Ovary (tissue), 9 donors: Measurements from ENCODE around the gene ACOT8. TPM values are rescaled to one million over a fixed set of nuclear protein-coding genes. Genes with fewer than 3 reads are reported as not detected.

Source experiments
- DNase-seq, 5 donors: peaks; one replicate each; pipeline ENCODE4 v3.0.0-alpha.2; 2019 to 2020
- H3K27ac ChIP-seq, 2 donors: fragments of 200-600 bp; one replicate each; pipeline versions ENCODE4 v1.5.1 to v1.8.0; 2019 to 2022
- H3K27me3 ChIP-seq: fragments of 200-600 bp; one replicate; pipeline ENCODE4 v1.8.0; 2022
- H3K36me3 ChIP-seq: fragments of 200-600 bp; sonication (generic); one replicate; pipeline ENCODE4 v1.5.1; 2019
- H3K4me1 ChIP-seq: one replicate; pipeline ENCODE4 v1.8.1; 2013; ENCODE audit warnings: mild to moderate bottlenecking, moderate library complexity; ENCODE audit not compliant: insufficient read depth
- H3K4me3 ChIP-seq: fragments of 200-600 bp; sonication (generic); one replicate; pipeline ENCODE4 v1.5.1; 2017
- H3K9me3 ChIP-seq, 2 donors: fragments of 200-600 bp in 1 of 2; sonication (generic) in 1 of 2; one replicate each; pipeline versions ENCODE4 v1.5.1 to v1.8.1; 2013 to 2019; ENCODE audit warnings: mild to moderate bottlenecking in 1 of 2, moderate library complexity in 1 of 2
- EP300 ChIP-seq: sonication (generic); formaldehyde crosslinking; IDR thresholded peaks from one replicate; pipeline ENCODE4 v1.6.1; 2017; ENCODE audit warnings: antibody characterized with exemption
- POLR2A ChIP-seq: fragments of 450-650 bp; IDR thresholded peaks from one replicate; pipeline ENCODE4 v1.6.1; 2017; ENCODE audit warnings: antibody characterized with exemption, mild to moderate bottlenecking, moderate library complexity
- WGBS, 3 donors: extraction: QIAGEN DNeasy Blood & Tissue Kit in 1 of 3; methylation state at CpG; one replicate each; pipeline versions ENCODE4 v1.1.5 to v1.1.7; 2013 to 2017; 5-methylcytosine and 5-hydroxymethylcytosine counted together
- intact Hi-C, 4 donors: fragments of 100-400 bp; cut with DNase I; formaldehyde crosslinking; loops; one replicate each; pipeline versions ENCODE4 v1.11.0 to v1.15.1; 2022 to 2023
- polyA plus RNA-seq, 2 donors: library from polyadenylated mRNA; stranded (reverse); fragments of 200-250 nt in 1 of 2; fragments of 350-450 nt in 1 of 2; fragmentation: Illumina TruSeq in 1 of 2; extraction: RNeasy Lipid Tissue Mini Kit (QIAGEN cat#74804) in 1 of 2; gene quantifications; one replicate each; pipeline ENCODE4 v1.2.3, GENCODE V29; 2013 to 2014
- total RNA-seq, 7 donors: library from RNA; depleted of rRNA in 2 of 7; stranded (reverse); fragments of >200 nt in 2 of 7; fragmentation: NEBNext Ultra II Directional in 3 of 7; extraction: Animal tissue kit (Norgen Biotek cat#: 25700) in 3 of 7; gene quantifications; one replicate each; pipeline versions ENCODE4 v1.1.0 to v1.2.4, GENCODE V29; 2016 to 2023
- TF ChIP-seq, protein P1 (sequence below), 3 donors: fragments of 450-650 bp in 2 of 3; fragments of 200-600 bp in 1 of 3; IDR thresholded peaks; one replicate each; pipeline versions ENCODE4 v1.5.1 to v1.8.0; 2016 to 2022; ENCODE audit warnings: antibody characterized with exemption in 3 of 3, mild to moderate bottlenecking in 1 of 3
- donor health status: DM: no; HTN: no; CAD: no; lungs with moderate emphysema.
- donor health status: DM: no; HTN: no; CAD: no.
- donor health status: Bipolar disorder and iron deficiency.
- donor health status: DM: yes; HTN: yes; CAD: no.
- donor health status: DM: no; HTN: no; CAD: no.
- donor health status: DM: yes; HTN: yes; CAD: no.

Gene ACOT8
- total and polyA plus RNA-seq, 9 donors, result 13.5 to 26.7 (median 19.6) TPM

DNA sequence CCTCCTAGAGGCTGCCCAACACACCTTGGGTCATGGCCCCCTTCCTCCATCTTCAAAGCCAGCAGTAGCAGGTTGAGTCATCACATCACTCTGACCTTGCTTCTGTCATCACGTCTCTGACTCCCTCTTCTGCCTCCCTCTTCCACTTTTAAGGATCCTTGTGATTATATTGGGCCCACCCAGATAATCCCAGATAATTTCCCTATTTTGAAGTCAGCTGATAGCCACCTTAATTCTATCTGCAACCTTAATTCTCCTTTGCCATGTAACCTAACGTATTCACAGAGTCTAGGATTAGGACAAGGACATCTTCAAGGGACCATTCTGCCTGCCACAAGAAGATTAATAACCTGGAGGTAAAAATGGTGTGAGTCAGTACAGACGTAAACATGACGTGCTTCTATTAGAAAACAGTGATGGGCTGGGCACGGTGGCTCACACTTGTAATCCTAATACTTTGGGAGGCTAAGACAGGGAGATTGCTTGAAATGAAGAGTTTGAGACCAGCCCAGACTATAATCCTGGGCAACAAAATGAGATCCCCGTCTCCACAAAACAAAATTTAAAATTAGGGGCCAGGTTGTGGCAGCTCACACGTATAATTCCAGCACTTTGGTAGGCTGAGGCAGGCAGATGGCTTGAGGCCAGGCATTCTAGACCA is 3.5 kb upstream of the ACOT8 start:
- no peaks in the 10 kb centered on the region for H3K9me3 ChIP-seq
- H3K27me3 ChIP-seq, result no peaks in the 10 kb centered on the region
- H3K27ac ChIP-seq, result no peak overlapping the region
- H3K36me3 ChIP-seq, result no peaks in the 10 kb centered on the region
- H3K4me3 ChIP-seq, result no peak overlapping the region
- intact Hi-C loops, result no loop called here
- no peak for TF ChIP-seq EP300
- TF ChIP-seq, protein P1, sequence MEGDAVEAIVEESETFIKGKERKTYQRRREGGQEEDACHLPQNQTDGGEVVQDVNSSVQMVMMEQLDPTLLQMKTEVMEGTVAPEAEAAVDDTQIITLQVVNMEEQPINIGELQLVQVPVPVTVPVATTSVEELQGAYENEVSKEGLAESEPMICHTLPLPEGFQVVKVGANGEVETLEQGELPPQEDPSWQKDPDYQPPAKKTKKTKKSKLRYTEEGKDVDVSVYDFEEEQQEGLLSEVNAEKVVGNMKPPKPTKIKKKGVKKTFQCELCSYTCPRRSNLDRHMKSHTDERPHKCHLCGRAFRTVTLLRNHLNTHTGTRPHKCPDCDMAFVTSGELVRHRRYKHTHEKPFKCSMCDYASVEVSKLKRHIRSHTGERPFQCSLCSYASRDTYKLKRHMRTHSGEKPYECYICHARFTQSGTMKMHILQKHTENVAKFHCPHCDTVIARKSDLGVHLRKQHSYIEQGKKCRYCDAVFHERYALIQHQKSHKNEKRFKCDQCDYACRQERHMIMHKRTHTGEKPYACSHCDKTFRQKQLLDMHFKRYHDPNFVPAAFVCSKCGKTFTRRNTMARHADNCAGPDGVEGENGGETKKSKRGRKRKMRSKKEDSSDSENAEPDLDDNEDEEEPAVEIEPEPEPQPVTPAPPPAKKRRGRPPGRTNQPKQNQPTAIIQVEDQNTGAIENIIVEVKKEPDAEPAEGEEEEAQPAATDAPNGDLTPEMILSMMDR (IDR thresholded peaks at IDR 0.05), result no peak
- TF ChIP-seq POLR2A, result no peak
- peaks cover 8% of the 10 kb centered on the region for H3K4me1 ChIP-seq
- DNase-seq, result peak in 1 of 5 donors; percentile 22
- WGBS, 3 donors, result 64 to 76% (median 70%) methylated on average over 7 of the region's 7 CpGs

DNA sequence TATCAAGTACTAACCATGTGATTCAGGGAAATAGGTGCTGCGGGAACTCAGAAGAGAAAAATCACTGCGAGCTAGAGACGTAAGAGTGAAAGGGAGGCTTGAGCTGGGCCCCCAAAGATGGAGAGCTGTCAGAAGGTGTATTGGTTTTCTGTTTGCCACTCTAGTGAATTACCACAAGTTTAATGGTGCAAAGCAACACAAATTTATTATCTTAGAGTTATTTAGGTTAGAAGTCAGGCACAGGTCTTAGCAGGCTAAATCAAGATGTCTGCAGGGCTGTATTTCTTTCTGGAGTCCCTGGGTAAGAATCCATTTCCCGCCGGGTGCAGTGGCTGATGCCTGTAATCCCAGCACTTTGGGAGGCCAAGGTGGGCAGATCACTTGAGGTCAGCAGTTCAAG is 2.7 kb upstream of the ACOT8 start:
- TF ChIP-seq EP300 (no peak), POLR2A (no peak)
- TF ChIP-seq, protein P1 (IDR thresholded peaks at IDR 0.05), result no peak
- intact Hi-C loops, result no loop called here
- no peak overlapping the region for H3K4me3 ChIP-seq

DNA sequence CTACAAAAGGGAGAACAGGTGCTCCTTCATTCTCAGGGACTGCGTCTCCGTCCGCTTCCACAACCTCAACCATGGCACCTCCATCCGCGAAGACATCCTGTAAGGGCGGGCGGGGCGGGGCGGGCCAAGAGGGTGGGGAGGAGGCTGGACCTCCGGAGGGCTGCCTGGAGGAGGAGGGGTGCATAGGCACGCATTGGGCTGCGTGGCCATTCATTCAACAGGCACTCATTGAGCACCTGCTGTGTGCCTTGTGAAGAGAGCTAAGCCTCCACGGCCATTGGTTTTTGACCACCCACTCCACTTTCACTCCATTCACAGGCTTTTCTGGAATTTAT is 657 bp upstream of the ACOT8 start:
- H3K4me3 ChIP-seq, result peak overlapping the region; percentile 71
- no peaks in the 10 kb centered on the region for H3K27me3 ChIP-seq
- no peaks in the 10 kb centered on the region for H3K9me3 ChIP-seq
- TF ChIP-seq EP300 (no peak), POLR2A (no peak)
- TF ChIP-seq, protein P1 (IDR thresholded peaks at IDR 0.05), result no peak
- DNase-seq, result no peak
- 5 to 6% (median 6%) methylated on average over 11 to 13 of the region's 13 CpGs for WGBS, 3 donors
- H3K36me3 ChIP-seq, result no peaks in the 10 kb centered on the region
- intact Hi-C loops, result no loop called here
- no peak overlapping the region for H3K27ac ChIP-seq
- H3K4me1 ChIP-seq, result peaks cover 8% of the 10 kb centered on the region

More for the DNA sequence above, 2.7 kb upstream of the ACOT8 start:
- peak in 1 of 5 donors; percentile 3 for DNase-seq
- Histone ChIP-seq H3K36me3 (no peaks in the 10 kb centered on the region), H3K4me1 (peaks cover 8% of the 10 kb centered on the region), H3K27ac (no peak overlapping the region), H3K27me3 (no peaks in the 10 kb centered on the region), H3K9me3 (no peaks in the 10 kb centered on the region)
- 82 to 88% (median 86%) methylated on average over 5 of the region's 5 CpGs for WGBS, 3 donors

DNA sequence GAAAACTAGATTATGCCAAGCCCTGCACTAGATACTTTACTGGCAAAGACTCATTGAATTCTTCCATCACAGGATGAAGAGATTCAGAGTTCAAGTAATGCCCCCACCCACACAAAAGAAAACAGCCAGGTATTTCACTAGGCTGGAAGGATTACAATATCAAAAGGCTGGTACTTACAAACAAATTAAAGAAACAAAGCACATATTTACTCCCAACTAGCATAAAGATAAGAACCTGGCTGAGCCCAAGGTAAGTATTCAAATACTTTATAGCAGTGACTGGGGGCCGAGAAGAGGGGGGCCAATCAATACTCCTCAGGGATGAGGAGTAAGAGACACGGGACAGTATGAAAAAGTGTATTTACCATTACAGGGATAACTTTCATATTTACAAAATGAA is 3.7 kb downstream of the ACOT8 start:
- H3K27ac ChIP-seq, result no peak overlapping the region
- peaks cover 10% of the 10 kb centered on the region for H3K4me1 ChIP-seq
- no peaks in the 10 kb centered on the region for H3K27me3 ChIP-seq
- no peak overlapping the region for H3K4me3 ChIP-seq
- TF ChIP-seq, protein P1 (IDR thresholded peaks at IDR 0.05), result no peak
- TF ChIP-seq EP300, result no peak
- 78 to 84% (median 80%) methylated on average over 2 of the region's 2 CpGs for WGBS, 3 donors
- H3K36me3 ChIP-seq, result no peaks in the 10 kb centered on the region
- intact Hi-C loops, result no loop called here
- DNase-seq, result no peak
- H3K9me3 ChIP-seq, result no peaks in the 10 kb centered on the region
